ENCODE measurements around the gene LRP1. TPM values are rescaled to one million over a fixed set of nuclear protein-coding genes. Genes with fewer than 3 reads are reported as not detected.

Gene LRP1
- total and polyA plus RNA-seq, 2 experiments from 2014 or later, result 26.6 to 145 TPM

GRCh38 chr12:57151741-57152630 is 23.7 kb downstream of the LRP1 start:
- peaks cover 85% of the 10 kb centered on the region for H3K36me3 Mint-ChIP-seq (ENCODE audit: low read depth)

More at GRCh38 chr12:57151741-57152630, 23.7 kb downstream of the LRP1 start:
- peaks cover 12% of the 10 kb centered on the region for H4K20me1 ChIP-seq (replicated peaks; ENCODE audit: insufficient read depth)
- H3K79me2 ChIP-seq (replicated peaks; ENCODE audit: insufficient read depth), result no peaks in the 10 kb centered on the region
- no peak overlapping the region; the same call in 2 of the 3 replicates for H3K4me3 Mint-ChIP-seq
- no peak overlapping the region for H3K4me3 ChIP-seq
- 0 out of 2 replicates have a peak overlapping the region, but pooled peaks have one; percentile 59 for H3K27ac ChIP-seq (ENCODE audit: low read depth)
- H3K27me3 ChIP-seq (ENCODE audit: insufficient read depth), result no peaks in the 10 kb centered on the region
- TF ChIP-seq JUNB (IDR thresholded peaks at IDR 0.05; ENCODE audit: unreplicated experiment), result no peak
- TF ChIP-seq CREB1 (CRISPR knock-in tag; IDR thresholded peaks at IDR 0.05; ENCODE audit: low read depth), result no peak
- TF ChIP-seq ZNF114 (CRISPR knock-in tag; IDR thresholded peaks at IDR 0.05), result no peak
- TF ChIP-seq REST (IDR thresholded peaks at IDR 0.05; ENCODE audit: unreplicated experiment), result no peak
- TF ChIP-seq EZH2phosphoT487 (IDR thresholded peaks at IDR 0.05; ENCODE audit: unreplicated experiment), result no peak
- TF ChIP-seq CTCF (conservative IDR thresholded peaks at IDR 0.05; ENCODE audit: low read depth in 2 of 2), result no peak
- H3K4me2 ChIP-seq, result no peak overlapping the region
- no peak for DNase-seq (ENCODE audit: low spot score)
- peak overlapping the region; percentile 52 for H3K27ac Mint-ChIP-seq
- no peaks in the 10 kb centered on the region for H3K9me3 Mint-ChIP-seq
- H3K4me1 ChIP-seq (ENCODE audit: insufficient read depth), result no peaks in the 10 kb centered on the region
- H3K9me2 ChIP-seq (ENCODE audit: insufficient read depth), result no peaks in the 10 kb centered on the region
- ATAC-seq, result peak; percentile 8; the same call in 2 of the 3 replicates
- peaks cover 39% of the 10 kb centered on the region for H3K4me1 Mint-ChIP-seq
- H3K27me3 Mint-ChIP-seq (ENCODE audit: insufficient read depth, low read depth, poor library complexity), result peaks cover 16% of the 10 kb centered on the region
- peaks cover 6% of the 10 kb centered on the region for H3K36me3 ChIP-seq (ENCODE audit: insufficient read depth)
- no peak overlapping the region for H2AFZ ChIP-seq
- H3F3A ChIP-seq (replicated peaks; ENCODE audit: low read depth), result 0 out of 2 replicates have a peak, but pooled peaks cover 8% of the 10 kb centered on the region
